Measurements from ENCODE around the gene CLCN4.

Gene CLCN4

DNA sequence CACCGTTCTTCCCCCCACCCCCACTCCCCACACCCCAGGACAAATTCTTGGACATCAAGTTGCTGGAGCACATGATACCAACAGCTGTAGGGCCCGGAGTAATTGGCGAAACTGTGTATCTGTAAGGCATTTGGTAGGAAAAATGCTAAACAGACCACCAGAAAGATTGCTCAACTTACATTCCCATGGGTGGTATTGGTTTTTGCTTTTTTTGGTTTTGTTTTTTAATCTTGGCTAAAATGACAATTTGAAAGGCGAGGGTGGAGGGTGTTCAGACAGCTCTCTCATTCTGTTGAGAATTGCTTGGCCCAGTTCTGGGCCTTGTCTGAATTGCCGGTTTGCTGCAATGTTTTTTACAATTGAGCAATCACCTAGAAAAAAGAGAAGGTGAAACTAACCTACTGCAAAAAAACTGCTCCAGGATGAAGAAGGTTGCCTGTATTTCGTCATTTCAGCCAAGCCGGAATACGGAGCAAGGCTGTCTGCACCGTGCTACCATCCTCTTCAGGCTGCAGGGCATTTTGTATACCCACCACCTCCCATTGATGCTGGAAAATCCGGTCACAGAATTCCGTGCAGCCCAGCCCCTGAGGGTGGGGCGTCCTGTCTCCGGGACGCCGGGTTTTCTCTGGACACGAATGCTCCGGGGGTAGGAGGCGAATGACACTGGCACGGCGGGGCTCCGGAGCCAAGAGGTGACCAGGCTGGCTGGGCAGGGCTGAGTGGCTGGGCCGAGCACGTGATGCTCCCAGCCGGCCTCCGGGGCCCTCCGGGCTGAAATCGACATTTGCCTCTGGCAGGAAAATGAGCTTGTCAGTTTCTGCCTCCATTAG lies at the start of gene CLCN4:
TSS of gene CLCN4 (plus strand) at position 777 of the 833 bp plus-strand sequence. CDS start 28,058 bp downstream, outside the sequence.
- DNase-seq = peak; percentile 76

DNA sequence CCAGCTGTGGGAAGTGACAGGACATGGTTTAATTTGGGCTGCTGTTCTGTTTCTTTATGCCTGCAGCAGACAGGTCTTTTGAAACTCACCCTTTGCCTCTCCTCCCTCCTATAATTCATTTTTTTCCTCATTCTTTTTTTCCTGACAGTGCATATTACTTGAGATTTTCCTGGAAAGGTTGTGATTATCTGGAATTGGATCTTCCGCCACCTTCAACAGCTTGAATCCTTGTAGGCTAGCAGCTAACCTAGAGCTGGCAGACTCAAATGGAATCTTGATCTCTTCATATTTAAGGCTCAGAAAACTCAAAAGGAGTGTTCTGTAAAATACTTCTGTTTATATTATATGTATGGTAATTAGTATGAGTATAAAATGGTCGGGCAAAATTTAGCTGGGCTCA lies 49.3 kb upstream of the CLCN4 start:
- DNase-seq = no peak

DNA sequence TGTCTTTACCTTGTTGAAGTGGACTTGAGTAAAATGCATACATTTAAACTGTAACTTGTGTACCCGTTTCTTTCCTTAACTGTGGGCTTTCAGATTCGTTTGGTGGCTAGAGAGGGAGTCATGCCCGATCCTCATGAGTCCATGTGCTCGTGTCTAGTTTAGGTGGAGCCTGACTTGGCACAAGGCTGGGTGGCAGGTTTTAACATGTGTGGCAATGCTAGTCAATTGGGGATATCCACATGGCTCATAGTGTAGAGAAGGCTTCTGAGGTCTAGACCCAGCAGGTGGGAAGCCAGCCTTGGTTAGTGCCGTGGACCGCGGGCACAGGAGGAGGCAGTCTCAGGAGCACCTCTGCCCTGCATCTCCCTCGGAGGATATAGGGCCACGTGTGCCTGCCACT lies 48.5 kb upstream of the CLCN4 start:
- no peak for DNase-seq

DNA sequence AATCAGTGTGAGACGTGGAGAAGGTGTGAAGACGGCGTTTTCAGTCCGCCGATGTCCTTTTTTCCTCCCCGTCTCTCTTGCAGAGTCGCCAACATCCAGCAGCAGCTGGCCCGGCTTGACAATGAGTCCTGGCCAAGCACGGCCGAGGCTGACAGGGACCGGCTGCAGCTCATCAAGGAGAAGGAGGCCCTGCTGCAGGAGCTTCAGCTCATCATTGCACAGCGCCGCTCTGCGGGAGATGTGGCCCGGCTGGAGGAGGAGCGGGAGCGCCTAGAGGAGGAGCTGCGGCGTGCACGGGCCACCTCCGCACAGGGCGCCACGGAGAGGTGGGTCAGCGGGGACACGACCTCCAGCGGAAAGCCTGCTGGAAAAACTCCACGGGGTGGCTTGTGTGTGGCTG lies 47.1 kb upstream of the CLCN4 start:
- DNase-seq = no peak

DNA sequence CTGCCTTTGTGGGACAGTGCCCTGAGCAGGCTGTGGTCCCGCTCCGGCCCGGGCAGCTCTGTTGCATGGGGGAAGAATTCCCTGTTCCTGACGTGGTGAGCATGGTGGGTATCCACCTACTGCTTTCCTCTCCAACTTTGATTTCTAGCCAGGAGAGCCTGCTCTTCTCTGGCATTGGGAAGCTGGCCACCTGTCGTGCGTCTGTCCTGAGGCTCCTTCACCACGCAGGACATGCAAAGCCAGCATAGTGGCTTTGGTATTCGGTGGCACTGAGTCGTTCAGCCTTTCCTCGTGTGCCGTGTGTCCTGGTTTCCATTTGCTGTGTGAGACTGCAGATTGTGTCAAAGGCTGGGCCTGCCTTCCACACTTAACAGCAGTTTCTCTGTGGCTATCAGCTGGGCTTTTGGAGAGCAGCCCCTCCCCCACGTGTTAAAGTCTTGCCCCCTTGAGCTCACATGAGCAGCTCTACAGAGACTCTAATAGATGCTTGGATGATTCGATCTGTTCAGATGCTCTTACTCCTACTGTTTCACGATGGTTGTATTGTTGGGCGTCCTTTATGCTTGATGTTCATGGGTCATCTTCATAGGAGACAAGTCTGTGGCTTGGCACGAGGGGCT lies 46.3 kb upstream of the CLCN4 start:
- no peak for DNase-seq

DNA sequence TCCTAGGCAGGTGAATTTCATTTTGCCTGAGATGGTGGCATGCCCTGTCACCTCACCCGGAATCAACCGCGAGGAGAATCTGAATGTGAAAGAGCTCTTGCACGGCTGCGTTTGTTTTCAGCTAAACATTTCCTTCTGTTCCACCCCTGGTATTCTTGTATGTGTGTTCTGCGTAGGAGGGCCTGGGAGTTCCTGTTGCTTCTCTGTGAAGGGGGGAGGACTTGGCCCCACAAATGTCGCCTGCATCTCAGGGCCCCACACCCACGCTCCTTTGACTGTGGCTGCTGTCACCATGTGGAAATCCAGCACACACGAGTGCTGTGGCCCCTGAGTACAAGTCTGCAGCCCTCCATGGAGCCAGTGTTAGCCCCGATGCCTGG lies 45.8 kb upstream of the CLCN4 start:
- no peak for DNase-seq

DNA sequence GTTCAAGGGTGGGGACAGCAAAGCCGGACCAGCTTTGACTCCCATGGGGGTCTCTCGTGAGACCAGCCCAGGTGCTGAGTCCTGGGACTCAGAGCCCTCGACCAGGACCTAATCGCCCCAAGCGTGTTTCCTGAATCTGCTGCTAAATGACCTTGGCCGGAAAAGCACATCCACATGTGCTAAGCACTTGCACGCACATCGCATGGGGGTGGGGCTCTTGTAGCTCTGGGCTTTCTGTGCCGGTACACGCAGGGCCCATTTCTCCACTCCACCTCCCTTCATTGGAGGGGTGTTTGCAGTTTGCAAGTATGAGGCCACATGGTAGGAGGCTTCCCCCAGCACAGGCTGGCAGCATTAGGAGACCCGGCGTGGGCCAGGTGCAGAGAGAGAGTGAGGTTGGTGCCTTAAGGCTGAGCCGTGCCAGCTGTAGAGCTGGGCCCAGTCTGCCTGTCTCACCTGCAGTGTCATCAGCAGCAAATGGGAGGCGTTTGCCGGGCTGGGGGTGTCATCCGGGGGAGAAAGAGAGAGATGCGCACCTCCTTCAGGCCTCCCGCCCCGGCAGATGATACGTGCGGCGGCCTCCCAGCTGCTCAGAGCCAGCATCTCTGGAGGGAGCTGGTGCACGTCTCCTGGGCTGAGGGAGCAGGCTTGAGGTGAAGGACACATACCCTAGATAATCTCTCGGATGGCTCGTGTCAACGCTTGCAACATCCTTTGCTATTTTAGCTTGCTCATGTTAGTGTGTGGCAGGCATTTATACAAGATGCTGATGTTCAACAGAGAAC lies 45.2 kb upstream of the CLCN4 start:
- DNase-seq = no peak

DNA sequence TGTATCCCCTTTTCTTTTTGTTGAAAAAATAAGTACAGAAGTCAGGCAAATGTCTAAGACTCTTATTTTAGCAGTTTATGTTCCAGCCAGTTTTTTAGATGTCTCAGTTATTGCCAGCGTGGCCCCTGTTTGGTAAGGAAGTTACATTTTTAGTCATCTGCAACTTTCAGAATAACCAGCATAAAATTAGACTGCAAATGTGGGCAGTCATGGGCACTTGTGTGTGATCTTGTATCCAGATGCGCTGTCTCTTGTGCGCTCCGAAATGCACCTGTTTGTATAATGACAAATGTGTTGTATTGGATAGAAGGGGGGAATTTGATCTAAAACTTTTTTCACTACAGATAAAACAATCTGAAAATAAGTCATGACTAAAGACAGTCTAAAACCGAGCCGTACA lies 44.3 kb upstream of the CLCN4 start:
- no peak for DNase-seq

DNA sequence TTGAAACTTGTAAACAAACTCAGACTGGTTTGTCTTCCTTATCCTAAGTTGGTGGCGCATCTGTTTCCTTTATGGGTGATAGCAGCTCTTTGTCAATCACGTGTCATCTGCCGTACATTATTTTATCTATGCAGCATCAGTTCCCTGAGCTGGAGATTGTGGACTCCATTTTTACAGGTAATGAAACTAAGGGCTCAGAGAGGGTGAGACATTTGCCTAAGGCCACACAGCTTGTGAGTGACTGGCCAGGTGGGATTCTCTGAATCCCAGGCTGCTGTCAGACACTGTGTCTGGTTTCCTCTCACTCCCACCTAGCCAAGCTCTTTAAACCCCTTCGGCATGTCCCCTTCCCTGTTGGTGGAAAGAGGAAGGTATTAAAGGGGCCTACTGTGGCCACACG lies 41.7 kb upstream of the CLCN4 start:
- DNase-seq = no peak

DNA sequence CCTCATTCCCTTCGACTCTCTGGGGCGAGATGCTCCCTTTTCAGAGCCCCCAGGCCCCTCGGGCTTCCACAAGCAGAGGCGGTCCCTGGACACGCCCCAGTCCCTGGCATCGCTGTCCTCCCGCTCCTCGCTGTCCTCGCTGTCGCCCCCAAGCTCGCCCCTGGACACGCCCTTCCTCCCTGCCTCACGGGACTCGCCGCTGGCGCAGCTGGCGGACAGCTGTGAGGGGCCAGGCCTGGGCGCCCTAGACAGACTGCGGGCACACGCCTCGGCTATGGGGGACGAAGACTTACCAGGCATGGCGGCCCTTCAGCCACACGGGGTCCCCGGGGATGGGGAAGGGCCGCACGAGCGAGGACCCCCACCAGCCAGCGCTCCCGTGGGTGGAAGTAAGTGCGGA lies 39.5 kb upstream of the CLCN4 start:
- DNase-seq = no peak

DNA sequence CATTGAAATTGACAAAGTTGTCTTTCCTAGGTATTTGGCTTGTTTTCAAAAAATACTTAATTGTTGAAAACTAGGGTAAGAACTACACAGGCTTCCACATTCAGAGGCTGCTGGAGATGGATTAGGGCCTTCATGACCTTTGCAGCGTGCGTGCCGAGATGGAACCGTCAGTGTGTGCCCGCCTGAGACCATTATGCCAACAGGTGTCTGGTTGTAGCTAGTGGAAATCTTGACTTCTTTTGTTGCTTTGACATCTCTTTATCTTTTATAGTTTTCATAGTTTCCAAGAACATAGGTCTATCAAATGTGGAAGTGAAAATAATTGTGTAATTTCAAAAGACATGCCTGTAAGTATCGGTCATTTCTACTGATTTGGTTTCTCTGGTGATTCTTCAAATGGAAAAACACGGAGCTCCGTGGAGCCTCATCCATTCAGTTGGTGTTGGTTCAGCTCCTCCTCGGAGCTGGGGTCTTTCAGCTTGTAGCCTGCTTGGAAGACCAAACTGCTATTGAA lies 38.9 kb upstream of the CLCN4 start:
- no peak for DNase-seq

DNA sequence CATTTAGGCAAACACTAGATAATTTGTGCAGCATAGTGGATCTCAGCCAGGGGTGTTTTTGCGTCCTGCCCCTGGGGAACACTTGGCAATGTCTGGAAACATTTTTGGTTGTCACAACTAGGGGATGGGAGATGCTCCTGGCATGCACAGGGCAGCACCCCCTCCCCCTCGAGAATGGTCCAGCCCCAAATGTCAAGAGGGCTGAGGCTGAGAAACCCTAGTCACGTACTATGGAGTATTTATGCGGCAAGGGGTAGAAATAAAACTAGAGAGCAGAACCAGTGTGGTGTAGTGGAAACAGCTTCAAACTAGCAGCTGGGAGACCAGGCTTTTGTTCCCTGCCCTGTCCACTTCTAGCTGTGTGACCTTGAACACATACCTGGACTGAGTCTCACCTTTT lies 38.2 kb upstream of the CLCN4 start:
- no peak for DNase-seq

DNA sequence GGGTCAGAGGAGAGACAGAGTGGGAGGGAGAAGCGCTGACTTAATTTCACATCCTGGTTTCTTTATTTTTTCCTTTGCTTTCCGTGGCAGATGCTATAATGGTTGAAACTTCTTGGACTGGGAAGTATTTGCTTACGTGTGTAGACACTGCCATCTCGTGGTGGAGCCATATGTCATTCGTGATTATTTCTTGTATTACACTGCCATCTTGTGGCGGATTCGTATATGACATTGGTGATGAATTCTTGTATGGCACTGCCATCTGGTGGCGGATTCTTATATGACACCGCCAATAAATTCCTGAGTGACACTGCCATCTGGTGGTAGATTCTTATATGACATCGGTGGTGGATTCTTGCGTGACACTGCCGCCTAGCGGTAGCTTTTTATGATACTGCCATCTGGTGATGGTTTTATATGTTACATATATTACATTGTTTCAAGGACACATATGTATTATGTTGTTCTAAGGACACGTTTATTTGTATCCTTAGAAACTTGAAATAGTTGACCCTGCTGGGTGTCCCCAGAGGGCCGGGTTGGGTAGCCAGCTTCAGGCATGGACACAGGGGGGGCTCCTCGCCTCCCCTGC lies 37.3 kb upstream of the CLCN4 start:
- peak; percentile 68 for DNase-seq

DNA sequence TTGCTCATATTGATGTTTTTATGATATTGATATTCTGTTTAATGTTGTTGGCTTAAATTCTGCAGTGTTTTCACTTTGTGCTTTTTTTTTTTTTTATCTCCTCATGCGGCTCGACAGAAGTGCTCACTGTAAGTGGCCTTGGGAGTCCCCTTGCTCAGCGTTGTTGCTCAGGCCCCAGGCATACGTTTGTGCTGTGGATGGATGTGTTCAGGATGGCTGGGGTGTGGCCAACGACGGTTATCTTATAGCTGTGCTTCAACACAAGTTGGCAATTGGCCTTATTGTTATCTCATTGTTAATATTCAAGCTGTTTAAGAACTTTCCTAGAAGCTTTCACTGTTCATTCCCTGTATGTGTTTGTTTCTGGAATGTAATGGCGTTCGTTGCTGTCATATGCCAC lies 36.4 kb upstream of the CLCN4 start:
- no peak for DNase-seq

DNA sequence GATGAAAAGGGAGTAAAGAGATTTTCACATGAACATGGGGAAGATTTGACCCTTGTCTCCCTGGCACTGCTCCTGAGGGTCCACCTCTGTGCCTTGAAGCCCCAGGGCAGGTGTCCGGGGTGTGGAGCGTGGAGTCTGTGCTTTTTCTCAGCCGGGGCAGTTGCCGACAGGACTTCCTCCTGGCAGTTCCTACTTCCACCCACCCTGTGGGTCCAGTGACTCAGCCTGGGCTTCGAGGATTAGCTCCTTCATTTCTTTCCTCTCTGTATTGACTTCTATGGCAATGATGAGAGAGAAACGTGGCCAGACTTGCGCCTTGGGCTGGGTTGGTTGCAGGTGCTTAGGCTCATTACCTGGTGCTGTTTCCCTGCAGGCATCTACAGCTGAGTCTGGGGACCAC lies 35.9 kb upstream of the CLCN4 start:
- no peak for DNase-seq

DNA sequence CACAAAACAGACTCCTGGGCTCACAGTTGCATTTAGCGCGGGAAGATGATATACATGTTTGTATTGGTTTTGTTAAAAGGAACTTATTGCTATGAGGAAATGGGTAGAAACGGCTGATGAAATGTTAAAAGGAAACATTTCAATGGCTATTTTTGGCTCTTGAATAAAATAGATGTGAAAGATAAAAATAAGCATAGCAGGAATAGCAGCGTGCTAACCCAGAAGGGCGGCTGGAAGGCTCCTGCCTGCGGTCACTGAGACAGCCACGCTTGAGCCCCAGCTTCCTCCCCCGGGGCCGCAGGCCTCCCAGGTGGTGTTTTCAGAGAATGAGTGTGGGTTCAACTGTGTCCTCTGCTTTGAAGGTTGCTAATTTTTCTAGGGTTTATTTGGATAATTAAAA lies 35.0 kb upstream of the CLCN4 start:
- DNase-seq = no peak

DNA sequence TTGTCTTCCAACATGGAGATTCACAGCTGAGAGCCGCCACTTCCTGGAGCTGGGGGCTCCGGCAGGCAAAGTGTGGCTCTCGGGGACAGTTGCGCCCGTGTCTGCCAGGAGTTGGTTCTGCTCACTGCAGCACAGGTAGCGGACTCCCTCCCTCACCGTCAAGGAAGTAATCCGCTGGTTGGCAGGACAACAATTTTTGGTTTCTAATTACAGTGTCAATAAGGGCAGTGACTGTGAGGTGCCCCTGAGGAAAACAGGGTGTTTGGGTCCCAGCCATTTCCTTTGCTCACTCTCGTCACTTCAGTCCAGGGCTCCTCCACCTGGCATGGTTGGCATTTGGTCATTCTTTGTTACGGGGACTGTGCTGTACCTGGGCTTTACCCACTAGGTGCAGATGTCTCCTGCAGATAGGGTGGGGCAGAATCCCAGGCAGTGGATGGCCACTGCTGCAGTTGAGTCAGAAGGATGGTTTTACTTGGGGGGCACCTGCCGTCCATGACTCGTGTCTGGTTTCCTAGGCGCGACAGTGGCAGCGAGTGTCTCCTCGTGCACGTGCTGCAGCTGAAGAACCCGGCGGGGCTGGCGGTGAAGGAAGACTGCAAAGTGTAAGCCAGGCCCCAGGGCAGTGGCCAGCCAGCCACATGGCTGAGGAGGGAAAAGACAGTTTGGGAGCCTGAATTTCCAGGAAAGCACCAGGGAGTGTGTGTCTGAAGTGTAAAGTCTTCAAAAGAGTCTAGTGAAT lies 32.1 kb upstream of the CLCN4 start:
- DNase-seq = peak; percentile 15

DNA sequence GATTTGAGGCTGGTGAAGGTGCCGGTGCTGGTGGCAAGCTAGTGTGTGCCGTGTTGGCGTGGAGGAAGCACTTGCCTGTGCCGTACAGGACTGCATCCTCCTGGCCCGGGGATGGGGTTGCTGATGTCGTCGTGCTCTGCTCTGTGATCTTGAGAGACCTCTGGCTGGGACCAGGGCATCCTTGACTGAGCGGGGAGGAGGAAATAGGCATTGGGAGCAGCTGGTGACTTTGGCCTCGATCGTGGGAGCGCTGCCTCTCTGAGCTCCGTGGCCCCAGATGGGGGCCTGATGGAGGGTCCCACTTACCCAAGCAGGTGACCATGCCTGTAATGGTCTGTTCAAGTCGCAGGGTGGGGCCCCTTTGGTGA lies 31.5 kb upstream of the CLCN4 start:
- no peak for DNase-seq

DNA sequence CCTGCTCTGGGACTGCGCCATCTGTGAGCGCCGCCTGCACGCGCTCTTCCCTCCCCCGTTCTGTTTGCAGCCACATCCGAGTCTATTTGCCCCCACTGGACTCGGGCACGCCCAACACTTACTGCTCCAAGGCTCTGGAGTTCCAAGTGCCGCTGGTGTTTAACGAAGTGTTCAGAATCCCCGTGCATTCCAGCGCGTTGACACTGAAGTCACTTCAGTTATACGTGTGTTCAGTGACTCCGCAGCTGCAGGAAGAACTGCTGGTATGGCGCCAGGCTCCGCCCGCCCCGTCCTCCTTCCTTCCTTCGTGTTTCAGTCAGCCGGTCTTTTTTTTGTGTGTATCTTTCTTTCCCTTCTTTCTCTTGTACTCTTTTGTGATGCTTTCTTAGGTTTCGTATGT lies 30.7 kb upstream of the CLCN4 start:
- DNase-seq = no peak

DNA sequence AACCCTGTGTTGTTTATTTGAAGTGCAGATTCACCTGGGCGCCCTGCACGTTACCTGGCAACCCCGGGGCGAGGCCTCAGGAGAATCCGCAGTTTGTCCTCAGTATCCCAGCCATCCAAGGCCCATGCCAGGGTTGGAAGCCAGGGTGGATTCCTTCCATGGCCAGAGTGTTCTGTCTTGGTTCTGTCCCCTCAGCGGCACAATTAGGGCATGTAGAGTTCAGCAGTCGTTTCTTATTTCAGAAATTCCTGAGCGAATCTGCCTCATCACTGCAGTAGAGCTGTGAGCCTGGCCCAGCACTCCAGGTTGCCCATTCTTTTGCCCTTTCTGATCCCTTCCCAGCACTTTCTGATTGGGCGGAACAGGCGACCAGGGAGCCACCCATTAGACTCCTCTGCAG lies 29.9 kb upstream of the CLCN4 start:
- no peak for DNase-seq

DNA sequence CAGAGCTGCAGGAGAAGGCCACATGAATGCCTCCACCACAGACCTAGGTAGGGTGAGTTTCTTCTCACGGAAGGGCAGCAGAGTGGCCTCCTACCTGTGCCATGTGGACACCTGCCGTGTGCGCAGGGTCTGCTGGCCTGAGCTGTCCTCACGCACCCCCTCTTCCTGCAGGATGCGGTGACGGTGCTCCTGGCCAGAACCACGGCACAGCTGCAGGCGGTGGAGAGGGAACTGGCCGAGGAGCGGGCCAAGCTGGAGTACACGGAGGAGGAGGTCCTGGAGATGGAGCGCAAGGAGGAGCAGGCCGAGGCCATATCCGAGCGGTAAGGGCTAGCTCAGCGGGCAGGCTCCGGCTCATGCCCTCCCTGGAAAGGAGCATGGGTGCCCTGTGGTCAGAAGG lies 28.4 kb upstream of the CLCN4 start:
- DNase-seq = no peak

DNA sequence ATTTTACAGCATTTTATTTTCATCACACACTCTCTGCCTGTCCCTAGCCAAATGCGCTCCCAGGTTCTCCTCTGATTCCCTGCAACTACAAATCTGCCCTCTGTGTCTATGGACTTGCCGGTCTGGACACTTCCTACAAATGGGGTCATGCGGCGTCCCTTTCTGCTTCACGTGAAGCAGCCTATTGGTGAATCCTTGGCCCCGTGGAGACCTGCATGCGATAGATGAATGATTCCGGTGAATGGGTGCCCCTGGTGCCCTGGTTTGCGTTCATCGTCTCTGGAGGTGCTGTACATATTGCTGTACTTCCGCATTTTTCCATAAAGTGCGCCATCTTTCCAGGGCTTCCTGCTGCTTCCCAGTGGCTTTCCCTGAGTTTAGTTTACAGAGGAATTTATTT lies 27.5 kb upstream of the CLCN4 start:
- DNase-seq = no peak

DNA sequence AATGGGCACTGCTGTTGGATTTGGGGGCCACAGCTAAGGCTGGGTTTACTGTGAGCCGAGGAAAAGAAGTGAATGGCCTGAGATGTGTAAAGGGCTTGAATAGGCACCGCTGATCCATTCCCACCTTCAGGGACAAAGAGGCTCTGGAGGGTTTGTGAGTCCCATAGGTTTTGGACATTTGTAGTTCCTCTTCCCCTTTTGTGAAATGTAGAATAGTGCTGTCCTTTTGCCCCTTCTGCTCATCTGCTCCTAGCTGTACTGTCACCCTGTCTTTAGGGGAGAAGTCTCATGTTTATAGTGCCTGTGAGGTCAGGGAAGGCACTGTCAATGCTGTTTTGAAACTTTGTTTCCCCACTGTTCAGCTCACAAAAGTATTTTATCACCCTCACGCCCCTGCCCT lies 26.4 kb upstream of the CLCN4 start:
- no peak for DNase-seq

All from DMS53 (cell line).